ENCODE measurements around the gene GRIA4.

DNA sequence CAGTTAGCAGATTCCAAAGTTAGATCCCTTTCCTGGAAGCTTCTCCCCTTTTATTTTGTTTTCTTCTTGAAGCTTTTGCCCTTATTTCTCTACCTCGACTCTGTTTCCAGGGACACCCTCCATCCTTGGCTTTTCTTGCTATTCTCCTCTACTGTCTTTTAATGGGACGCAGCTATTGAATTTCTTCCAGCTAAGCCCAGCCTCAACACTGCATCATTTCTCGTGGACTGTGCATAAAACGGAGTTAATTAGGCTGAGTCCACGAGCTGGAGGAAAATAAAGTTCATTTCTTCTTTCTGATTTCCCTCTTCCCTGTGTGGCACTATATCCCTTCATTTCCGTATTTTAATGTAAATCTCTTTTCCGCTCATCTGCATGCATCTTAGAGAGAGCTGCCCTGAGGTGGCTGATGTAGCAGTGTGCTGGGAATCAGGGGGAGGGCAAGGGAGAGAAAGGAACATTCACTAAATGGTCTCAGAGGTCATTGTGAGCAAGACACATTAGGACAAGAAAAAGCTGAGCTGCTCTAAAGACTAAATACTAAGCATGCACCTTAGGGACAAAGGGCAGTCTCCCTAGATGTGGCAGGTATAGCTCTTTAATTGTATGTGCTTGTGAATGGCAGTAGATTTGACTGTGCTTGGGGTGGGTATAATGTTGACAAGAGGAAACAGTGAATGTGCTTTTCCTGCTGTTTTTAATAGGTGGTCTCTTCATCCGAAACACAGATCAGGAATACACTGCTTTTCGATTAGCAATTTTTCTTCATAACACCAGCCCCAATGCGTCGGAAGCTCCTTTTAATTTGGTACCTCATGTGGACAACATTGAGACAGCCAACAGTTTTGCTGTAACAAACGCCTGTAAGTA is 1.9 kb downstream of the GRIA4 start:
- TF ChIP-seq YY1 (IDR thresholded peaks at IDR 0.05; ENCODE audit: insufficient read depth, insufficient replicate concordance, low read depth, low read length) (no peak), GABPA (IDR thresholded peaks at IDR 0.05; ENCODE audit: low read depth, low read length) (no peak), GABPA (CRISPR knock-in tag; IDR thresholded peaks at IDR 0.05; ENCODE audit: low read depth) (no peak), ZNF30 (CRISPR knock-in tag; IDR thresholded peaks at IDR 0.05) (no peak), DR1 (CRISPR knock-in tag; IDR thresholded peaks at IDR 0.05) (no peak), ZNF121 (CRISPR knock-in tag; IDR thresholded peaks at IDR 0.05) (no peak), BRCA1 (CRISPR knock-in tag; IDR thresholded peaks at IDR 0.05) (no peak), ZFX (CRISPR knock-in tag; IDR thresholded peaks at IDR 0.05; ENCODE audit: low read depth) (no peak), SIN3A (IDR thresholded peaks at IDR 0.05; ENCODE audit: borderline replicate concordance, low read depth, low read length) (no peak), ATF7 (IDR thresholded peaks at IDR 0.05) (no peak), ATF7 (CRISPR knock-in tag; IDR thresholded peaks at IDR 0.05) (no peak)
- TF ChIP-seq, protein P1, sequence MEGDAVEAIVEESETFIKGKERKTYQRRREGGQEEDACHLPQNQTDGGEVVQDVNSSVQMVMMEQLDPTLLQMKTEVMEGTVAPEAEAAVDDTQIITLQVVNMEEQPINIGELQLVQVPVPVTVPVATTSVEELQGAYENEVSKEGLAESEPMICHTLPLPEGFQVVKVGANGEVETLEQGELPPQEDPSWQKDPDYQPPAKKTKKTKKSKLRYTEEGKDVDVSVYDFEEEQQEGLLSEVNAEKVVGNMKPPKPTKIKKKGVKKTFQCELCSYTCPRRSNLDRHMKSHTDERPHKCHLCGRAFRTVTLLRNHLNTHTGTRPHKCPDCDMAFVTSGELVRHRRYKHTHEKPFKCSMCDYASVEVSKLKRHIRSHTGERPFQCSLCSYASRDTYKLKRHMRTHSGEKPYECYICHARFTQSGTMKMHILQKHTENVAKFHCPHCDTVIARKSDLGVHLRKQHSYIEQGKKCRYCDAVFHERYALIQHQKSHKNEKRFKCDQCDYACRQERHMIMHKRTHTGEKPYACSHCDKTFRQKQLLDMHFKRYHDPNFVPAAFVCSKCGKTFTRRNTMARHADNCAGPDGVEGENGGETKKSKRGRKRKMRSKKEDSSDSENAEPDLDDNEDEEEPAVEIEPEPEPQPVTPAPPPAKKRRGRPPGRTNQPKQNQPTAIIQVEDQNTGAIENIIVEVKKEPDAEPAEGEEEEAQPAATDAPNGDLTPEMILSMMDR (CRISPR knock-in tag; IDR thresholded peaks at IDR 0.05), result no peak
- TF ChIP-seq, protein P2, sequence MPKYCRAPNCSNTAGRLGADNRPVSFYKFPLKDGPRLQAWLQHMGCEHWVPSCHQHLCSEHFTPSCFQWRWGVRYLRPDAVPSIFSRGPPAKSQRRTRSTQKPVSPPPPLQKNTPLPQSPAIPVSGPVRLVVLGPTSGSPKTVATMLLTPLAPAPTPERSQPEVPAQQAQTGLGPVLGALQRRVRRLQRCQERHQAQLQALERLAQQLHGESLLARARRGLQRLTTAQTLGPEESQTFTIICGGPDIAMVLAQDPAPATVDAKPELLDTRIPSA (CRISPR knock-in tag; IDR thresholded peaks at IDR 0.05; ENCODE audit: borderline replicate concordance), result no peak
- TF ChIP-seq, protein P3, sequence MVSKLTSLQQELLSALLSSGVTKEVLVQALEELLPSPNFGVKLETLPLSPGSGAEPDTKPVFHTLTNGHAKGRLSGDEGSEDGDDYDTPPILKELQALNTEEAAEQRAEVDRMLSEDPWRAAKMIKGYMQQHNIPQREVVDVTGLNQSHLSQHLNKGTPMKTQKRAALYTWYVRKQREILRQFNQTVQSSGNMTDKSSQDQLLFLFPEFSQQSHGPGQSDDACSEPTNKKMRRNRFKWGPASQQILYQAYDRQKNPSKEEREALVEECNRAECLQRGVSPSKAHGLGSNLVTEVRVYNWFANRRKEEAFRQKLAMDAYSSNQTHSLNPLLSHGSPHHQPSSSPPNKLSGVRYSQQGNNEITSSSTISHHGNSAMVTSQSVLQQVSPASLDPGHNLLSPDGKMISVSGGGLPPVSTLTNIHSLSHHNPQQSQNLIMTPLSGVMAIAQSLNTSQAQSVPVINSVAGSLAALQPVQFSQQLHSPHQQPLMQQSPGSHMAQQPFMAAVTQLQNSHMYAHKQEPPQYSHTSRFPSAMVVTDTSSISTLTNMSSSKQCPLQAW (CRISPR knock-in tag; IDR thresholded peaks at IDR 0.05), result no peak
- TF ChIP-seq, protein P4, sequence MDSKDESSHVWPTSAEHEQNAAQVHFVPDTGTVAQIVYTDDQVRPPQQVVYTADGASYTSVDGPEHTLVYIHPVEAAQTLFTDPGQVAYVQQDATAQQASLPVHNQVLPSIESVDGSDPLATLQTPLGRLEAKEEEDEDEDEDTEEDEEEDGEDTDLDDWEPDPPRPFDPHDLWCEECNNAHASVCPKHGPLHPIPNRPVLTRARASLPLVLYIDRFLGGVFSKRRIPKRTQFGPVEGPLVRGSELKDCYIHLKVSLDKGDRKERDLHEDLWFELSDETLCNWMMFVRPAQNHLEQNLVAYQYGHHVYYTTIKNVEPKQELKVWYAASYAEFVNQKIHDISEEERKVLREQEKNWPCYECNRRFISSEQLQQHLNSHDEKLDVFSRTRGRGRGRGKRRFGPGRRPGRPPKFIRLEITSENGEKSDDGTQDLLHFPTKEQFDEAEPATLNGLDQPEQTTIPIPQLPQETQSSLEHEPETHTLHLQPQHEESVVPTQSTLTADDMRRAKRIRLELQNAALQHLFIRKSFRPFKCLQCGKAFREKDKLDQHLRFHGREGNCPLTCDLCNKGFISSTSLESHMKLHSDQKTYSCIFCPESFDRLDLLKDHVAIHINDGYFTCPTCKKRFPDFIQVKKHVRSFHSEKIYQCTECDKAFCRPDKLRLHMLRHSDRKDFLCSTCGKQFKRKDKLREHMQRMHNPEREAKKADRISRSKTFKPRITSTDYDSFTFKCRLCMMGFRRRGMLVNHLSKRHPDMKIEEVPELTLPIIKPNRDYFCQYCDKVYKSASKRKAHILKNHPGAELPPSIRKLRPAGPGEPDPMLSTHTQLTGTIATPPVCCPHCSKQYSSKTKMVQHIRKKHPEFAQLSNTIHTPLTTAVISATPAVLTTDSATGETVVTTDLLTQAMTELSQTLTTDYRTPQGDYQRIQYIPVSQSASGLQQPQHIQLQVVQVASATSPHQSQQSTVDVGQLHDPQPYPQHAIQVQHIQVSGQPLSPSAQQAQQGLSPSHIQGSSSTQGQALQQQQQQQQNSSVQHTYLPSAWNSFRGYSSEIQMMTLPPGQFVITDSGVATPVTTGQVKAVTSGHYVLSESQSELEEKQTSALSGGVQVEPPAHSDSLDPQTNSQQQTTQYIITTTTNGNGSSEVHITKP (CRISPR knock-in tag; IDR thresholded peaks at IDR 0.05; ENCODE audit: low read depth), result no peak
- TF ChIP-seq, protein P5, sequence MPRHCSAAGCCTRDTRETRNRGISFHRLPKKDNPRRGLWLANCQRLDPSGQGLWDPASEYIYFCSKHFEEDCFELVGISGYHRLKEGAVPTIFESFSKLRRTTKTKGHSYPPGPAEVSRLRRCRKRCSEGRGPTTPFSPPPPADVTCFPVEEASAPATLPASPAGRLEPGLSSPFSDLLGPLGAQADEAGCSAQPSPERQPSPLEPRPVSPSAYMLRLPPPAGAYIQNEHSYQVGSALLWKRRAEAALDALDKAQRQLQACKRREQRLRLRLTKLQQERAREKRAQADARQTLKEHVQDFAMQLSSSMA (CRISPR knock-in tag; IDR thresholded peaks at IDR 0.05), result no peak
